Measurements from ENCODE around the gene SAMHD1.

Gene SAMHD1

GRCh38 chr20:36904690-36905089 is 46.8 kb downstream of the SAMHD1 start:
- TF ChIP-seq YY1 (IDR thresholded peaks at IDR 0.05; ENCODE audit: insufficient read depth, insufficient read length) (no peak), SUZ12 (IDR thresholded peaks at IDR 0.05; ENCODE audit: extremely low read depth, insufficient read depth, insufficient read length) (no peak), ZNF274 (IDR thresholded peaks at IDR 0.05; ENCODE audit: low read depth, low read length) (no peak)
- Histone ChIP-seq H3K4me1 (ENCODE audit: insufficient read depth, insufficient read length) (no peaks in the 10 kb centered on the region), H3K36me3 (ENCODE audit: insufficient read depth, insufficient read length, low read length) (no peaks in the 10 kb centered on the region), H3K9ac (ENCODE audit: insufficient read length, low read depth) (no peak overlapping the region), H3K4me3 (ENCODE audit: insufficient read length, low read depth) (no peak overlapping the region), H3K9me3 (ENCODE audit: insufficient read depth, low read length) (no peaks in the 10 kb centered on the region), H3K27me3 (ENCODE audit: insufficient read depth, insufficient read length) (no peaks in the 10 kb centered on the region)
- DNase-seq (ENCODE audit: low read depth, low spot score) = no peak

DNA sequence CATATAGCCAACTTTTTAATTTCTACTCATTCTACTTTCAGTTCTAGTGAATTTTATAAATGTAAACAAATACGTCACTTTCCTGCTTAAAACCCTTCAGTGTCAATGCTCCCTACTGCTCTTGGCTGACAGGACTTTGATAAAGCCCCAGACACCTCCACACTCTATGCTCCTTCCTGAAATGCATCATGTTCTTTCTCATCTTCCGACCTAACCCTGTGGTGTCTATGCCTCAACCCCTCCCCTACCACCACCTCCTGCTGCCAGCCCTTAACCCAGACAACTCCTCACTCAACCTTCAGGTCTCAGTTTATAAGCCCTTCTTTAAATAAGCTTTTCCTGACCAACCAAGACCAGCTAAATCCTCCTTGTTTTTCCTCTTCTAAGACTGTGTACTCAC is 56.5 kb downstream of the SAMHD1 start:
- no peak overlapping the region for H3K4me3 ChIP-seq (ENCODE audit: insufficient read length, low read depth)
- H3K36me3 ChIP-seq (ENCODE audit: insufficient read depth, insufficient read length, low read length) = no peaks in the 10 kb centered on the region
- DNase-seq (ENCODE audit: low read depth, low spot score) = no peak
- no peaks in the 10 kb centered on the region for H3K4me1 ChIP-seq (ENCODE audit: insufficient read depth, insufficient read length)
- no peak overlapping the region for H3K9ac ChIP-seq (ENCODE audit: insufficient read length, low read depth)
- TF ChIP-seq YY1 (IDR thresholded peaks at IDR 0.05; ENCODE audit: insufficient read depth, insufficient read length) (no peak), ZNF274 (IDR thresholded peaks at IDR 0.05; ENCODE audit: low read depth, low read length) (no peak), SUZ12 (IDR thresholded peaks at IDR 0.05; ENCODE audit: extremely low read depth, insufficient read depth, insufficient read length) (no peak)
- H3K27me3 ChIP-seq (ENCODE audit: insufficient read depth, insufficient read length) = no peaks in the 10 kb centered on the region
- H3K9me3 ChIP-seq (ENCODE audit: insufficient read depth, low read length) = no peaks in the 10 kb centered on the region

GRCh38 chr20:36893801-36894200 is 57.7 kb downstream of the SAMHD1 start:
- DNase-seq (ENCODE audit: low read depth, low spot score) = no peak
- no peaks in the 10 kb centered on the region for H3K27me3 ChIP-seq (ENCODE audit: insufficient read depth, insufficient read length)
- no peak overlapping the region for H3K4me3 ChIP-seq (ENCODE audit: insufficient read length, low read depth)
- no peaks in the 10 kb centered on the region for H3K9me3 ChIP-seq (ENCODE audit: insufficient read depth, low read length)
- peaks cover 3% of the 10 kb centered on the region for H3K4me1 ChIP-seq (ENCODE audit: insufficient read depth, insufficient read length)
- TF ChIP-seq ZNF274 (IDR thresholded peaks at IDR 0.05; ENCODE audit: low read depth, low read length) (no peak), YY1 (IDR thresholded peaks at IDR 0.05; ENCODE audit: insufficient read depth, insufficient read length) (no peak), SUZ12 (IDR thresholded peaks at IDR 0.05; ENCODE audit: extremely low read depth, insufficient read depth, insufficient read length) (no peak)
- H3K36me3 ChIP-seq (ENCODE audit: insufficient read depth, insufficient read length, low read length) = peaks cover 2% of the 10 kb centered on the region
- no peak overlapping the region for H3K9ac ChIP-seq (ENCODE audit: insufficient read length, low read depth)

DNA sequence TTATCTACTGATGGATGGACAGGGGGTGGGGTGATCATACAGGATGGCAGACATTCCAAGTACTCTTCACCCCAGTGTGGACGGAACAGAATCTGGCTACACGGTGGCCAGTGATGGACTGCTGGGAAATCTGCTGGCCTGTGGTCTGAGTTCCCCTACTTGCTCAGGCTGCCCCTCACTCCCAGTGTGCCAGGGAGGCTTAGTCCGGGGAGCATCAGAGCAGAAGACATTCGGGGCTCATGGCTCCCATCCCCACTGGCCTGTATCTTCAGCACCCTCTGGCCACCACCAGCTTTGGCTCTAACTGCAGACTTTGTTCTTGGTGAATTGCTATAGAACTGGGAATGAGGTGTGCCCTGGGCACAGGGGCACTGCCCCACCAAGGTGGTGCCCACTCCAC is 60.3 kb downstream of the SAMHD1 start:
- Histone ChIP-seq H3K36me3 (ENCODE audit: insufficient read depth, insufficient read length, low read length) (peaks cover 2% of the 10 kb centered on the region), H3K27me3 (ENCODE audit: insufficient read depth, insufficient read length) (no peaks in the 10 kb centered on the region), H3K9ac (ENCODE audit: insufficient read length, low read depth) (no peak overlapping the region), H3K4me1 (ENCODE audit: insufficient read depth, insufficient read length) (peaks cover 10% of the 10 kb centered on the region), H3K9me3 (ENCODE audit: insufficient read depth, low read length) (no peaks in the 10 kb centered on the region), H3K4me3 (ENCODE audit: insufficient read length, low read depth) (no peak overlapping the region)
- TF ChIP-seq ZNF274 (IDR thresholded peaks at IDR 0.05; ENCODE audit: low read depth, low read length) (no peak), YY1 (IDR thresholded peaks at IDR 0.05; ENCODE audit: insufficient read depth, insufficient read length) (no peak), SUZ12 (IDR thresholded peaks at IDR 0.05; ENCODE audit: extremely low read depth, insufficient read depth, insufficient read length) (no peak)
- no peak for DNase-seq (ENCODE audit: low read depth, low spot score)

- Histone ChIP-seq H3K4me1 (ENCODE audit: insufficient read depth, insufficient read length) (peaks cover 10% of the 10 kb centered on the region), H3K9ac (ENCODE audit: insufficient read length, low read depth) (no peak overlapping the region), H3K36me3 (ENCODE audit: insufficient read depth, insufficient read length, low read length) (peaks cover 2% of the 10 kb centered on the region), H3K4me3 (ENCODE audit: insufficient read length, low read depth) (no peak overlapping the region), H3K9me3 (ENCODE audit: insufficient read depth, low read length) (no peaks in the 10 kb centered on the region), H3K27me3 (ENCODE audit: insufficient read depth, insufficient read length) (no peaks in the 10 kb centered on the region)
- DNase-seq (ENCODE audit: low read depth, low spot score) = no peak
- TF ChIP-seq SUZ12 (IDR thresholded peaks at IDR 0.05; ENCODE audit: extremely low read depth, insufficient read depth, insufficient read length) (no peak), ZNF274 (IDR thresholded peaks at IDR 0.05; ENCODE audit: low read depth, low read length) (no peak)
Measured at GRCh38 chr20:36890586-36890985, 60.9 kb downstream of the SAMHD1 start.

- H3K9ac ChIP-seq (ENCODE audit: insufficient read length, low read depth) = peak overlapping the region; percentile 27
- no peaks in the 10 kb centered on the region for H3K9me3 ChIP-seq (ENCODE audit: insufficient read depth, low read length)
- TF ChIP-seq ZNF274 (IDR thresholded peaks at IDR 0.05; ENCODE audit: low read depth, low read length) (no peak), YY1 (IDR thresholded peaks at IDR 0.05; ENCODE audit: insufficient read depth, insufficient read length) (no peak), SUZ12 (IDR thresholded peaks at IDR 0.05; ENCODE audit: extremely low read depth, insufficient read depth, insufficient read length) (no peak)
- peaks cover 10% of the 10 kb centered on the region for H3K4me1 ChIP-seq (ENCODE audit: insufficient read depth, insufficient read length)
- H3K4me3 ChIP-seq (ENCODE audit: insufficient read length, low read depth) = no peak overlapping the region
- DNase-seq (ENCODE audit: low read depth, low spot score) = no peak
- H3K27me3 ChIP-seq (ENCODE audit: insufficient read depth, insufficient read length) = no peaks in the 10 kb centered on the region
- H3K36me3 ChIP-seq (ENCODE audit: insufficient read depth, insufficient read length, low read length) = peaks cover 2% of the 10 kb centered on the region
Measured at GRCh38 chr20:36888880-36889516, 62.5 kb downstream of the SAMHD1 start.

- Histone ChIP-seq H3K9me3 (ENCODE audit: insufficient read depth, low read length) (no peaks in the 10 kb centered on the region), H3K27me3 (ENCODE audit: insufficient read depth, insufficient read length) (no peaks in the 10 kb centered on the region), H3K9ac (ENCODE audit: insufficient read length, low read depth) (no peak overlapping the region), H3K4me3 (ENCODE audit: insufficient read length, low read depth) (no peak overlapping the region), H3K4me1 (ENCODE audit: insufficient read depth, insufficient read length) (peaks cover 10% of the 10 kb centered on the region), H3K36me3 (ENCODE audit: insufficient read depth, insufficient read length, low read length) (peaks cover 2% of the 10 kb centered on the region)
- no peak for DNase-seq (ENCODE audit: low read depth, low spot score)
- no peak for TF ChIP-seq SUZ12 (IDR thresholded peaks at IDR 0.05; ENCODE audit: extremely low read depth, insufficient read depth, insufficient read length)
- no peak for TF ChIP-seq ZNF274 (IDR thresholded peaks at IDR 0.05; ENCODE audit: low read depth, low read length)
- no peak for TF ChIP-seq YY1 (IDR thresholded peaks at IDR 0.05; ENCODE audit: insufficient read depth, insufficient read length)
Measured at GRCh38 chr20:36887752-36888090, 63.8 kb downstream of the SAMHD1 start.
